HL-60 (cell line): ENCODE results near the gene GSDMA.

Source experiments
- DNase-seq, 2 experiments: peaks; one replicate each; pipeline ENCODE4 v3.0.0-alpha.2; 2010 to 2020; ENCODE audit warnings: low read depth in 1 of 2, low spot score in 1 of 2
- H3K27ac ChIP-seq: fragments of 250-450 bp; sonication (Bioruptor Pico); replicated peaks from 2 replicates; pipeline ENCODE4 v1.5.1; 2020; ENCODE audit warnings: mild to moderate bottlenecking, moderate library complexity
- H3K27me3 ChIP-seq: fragments of 250-450 bp; sonication (Bioruptor Pico); 2 replicates; pipeline ENCODE4 v1.5.1; 2021; ENCODE audit warnings: mild to moderate bottlenecking, moderate library complexity; ENCODE audit not compliant: insufficient read depth, poor library complexity, severe bottlenecking
- H3K4me3 ChIP-seq: replicated peaks from 2 replicates; pipeline ENCODE4 v1.5.1; 2011; ENCODE audit warnings: mild to moderate bottlenecking, control low read depth, low read length; ENCODE audit not compliant: insufficient read depth
- CTCF ChIP-seq: IDR thresholded peaks from one replicate; pipeline ENCODE4 v1.5.1; 2011; ENCODE audit warnings: low read length, control low read depth, inconsistent platforms; ENCODE audit not compliant: insufficient read depth
- GABPA ChIP-seq: IDR thresholded peaks from 2 replicates; pipeline ENCODE4 v1.6.1; 2012; ENCODE audit warnings: low read depth
- POLR2AphosphoS5 ChIP-seq: IDR thresholded peaks from 2 replicates; pipeline ENCODE4 v1.6.1; 2012; ENCODE audit warnings: low read depth
- SPI1 ChIP-seq: IDR thresholded peaks from 2 replicates; pipeline ENCODE4 v1.6.1; 2012; ENCODE audit warnings: low read depth, mild to moderate bottlenecking, borderline replicate concordance
- TF ChIP-seq, protein P1 (sequence below): IDR thresholded peaks from 2 replicates; pipeline ENCODE4 v1.6.1; 2012; ENCODE audit warnings: low read depth; ENCODE audit not compliant: insufficient replicate concordance

Gene GSDMA

GRCh38 chr17:39923836-39924690, 38.7 kb upstream of the GSDMA start:
- Histone ChIP-seq H3K27me3 (no peaks in the 10 kb centered on the region), H3K4me3 (no peak overlapping the region), H3K27ac (no peak overlapping the region)
- DNase-seq, result no peak
- no peak for TF ChIP-seq SPI1
- TF ChIP-seq POLR2AphosphoS5, result no peak

GRCh38 chr17:39924691-39925055, 38.1 kb upstream of the GSDMA start:
- H3K27ac ChIP-seq, result no peak overlapping the region
- H3K4me3 ChIP-seq, result no peak overlapping the region
- H3K27me3 ChIP-seq, result no peaks in the 10 kb centered on the region
- DNase-seq, result no peak
- TF ChIP-seq CTCF, result no peak
- peak; percentile 2; the same call in 1 of the 2 replicates for TF ChIP-seq SPI1
- TF ChIP-seq, protein P1, sequence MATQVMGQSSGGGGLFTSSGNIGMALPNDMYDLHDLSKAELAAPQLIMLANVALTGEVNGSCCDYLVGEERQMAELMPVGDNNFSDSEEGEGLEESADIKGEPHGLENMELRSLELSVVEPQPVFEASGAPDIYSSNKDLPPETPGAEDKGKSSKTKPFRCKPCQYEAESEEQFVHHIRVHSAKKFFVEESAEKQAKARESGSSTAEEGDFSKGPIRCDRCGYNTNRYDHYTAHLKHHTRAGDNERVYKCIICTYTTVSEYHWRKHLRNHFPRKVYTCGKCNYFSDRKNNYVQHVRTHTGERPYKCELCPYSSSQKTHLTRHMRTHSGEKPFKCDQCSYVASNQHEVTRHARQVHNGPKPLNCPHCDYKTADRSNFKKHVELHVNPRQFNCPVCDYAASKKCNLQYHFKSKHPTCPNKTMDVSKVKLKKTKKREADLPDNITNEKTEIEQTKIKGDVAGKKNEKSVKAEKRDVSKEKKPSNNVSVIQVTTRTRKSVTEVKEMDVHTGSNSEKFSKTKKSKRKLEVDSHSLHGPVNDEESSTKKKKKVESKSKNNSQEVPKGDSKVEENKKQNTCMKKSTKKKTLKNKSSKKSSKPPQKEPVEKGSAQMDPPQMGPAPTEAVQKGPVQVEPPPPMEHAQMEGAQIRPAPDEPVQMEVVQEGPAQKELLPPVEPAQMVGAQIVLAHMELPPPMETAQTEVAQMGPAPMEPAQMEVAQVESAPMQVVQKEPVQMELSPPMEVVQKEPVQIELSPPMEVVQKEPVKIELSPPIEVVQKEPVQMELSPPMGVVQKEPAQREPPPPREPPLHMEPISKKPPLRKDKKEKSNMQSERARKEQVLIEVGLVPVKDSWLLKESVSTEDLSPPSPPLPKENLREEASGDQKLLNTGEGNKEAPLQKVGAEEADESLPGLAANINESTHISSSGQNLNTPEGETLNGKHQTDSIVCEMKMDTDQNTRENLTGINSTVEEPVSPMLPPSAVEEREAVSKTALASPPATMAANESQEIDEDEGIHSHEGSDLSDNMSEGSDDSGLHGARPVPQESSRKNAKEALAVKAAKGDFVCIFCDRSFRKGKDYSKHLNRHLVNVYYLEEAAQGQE, result no peak

GRCh38 chr17:39925282-39926134, 37.3 kb upstream of the GSDMA start:
- no peaks in the 10 kb centered on the region for H3K27me3 ChIP-seq
- no peak overlapping the region for H3K4me3 ChIP-seq
- no peak for TF ChIP-seq SPI1
- TF ChIP-seq GABPA, result no peak
- TF ChIP-seq, protein P1, result no peak
- no peak for TF ChIP-seq CTCF
- no peak for TF ChIP-seq POLR2AphosphoS5
- no peak for DNase-seq
- H3K27ac ChIP-seq, result peak overlapping the region; percentile 76

DNA sequence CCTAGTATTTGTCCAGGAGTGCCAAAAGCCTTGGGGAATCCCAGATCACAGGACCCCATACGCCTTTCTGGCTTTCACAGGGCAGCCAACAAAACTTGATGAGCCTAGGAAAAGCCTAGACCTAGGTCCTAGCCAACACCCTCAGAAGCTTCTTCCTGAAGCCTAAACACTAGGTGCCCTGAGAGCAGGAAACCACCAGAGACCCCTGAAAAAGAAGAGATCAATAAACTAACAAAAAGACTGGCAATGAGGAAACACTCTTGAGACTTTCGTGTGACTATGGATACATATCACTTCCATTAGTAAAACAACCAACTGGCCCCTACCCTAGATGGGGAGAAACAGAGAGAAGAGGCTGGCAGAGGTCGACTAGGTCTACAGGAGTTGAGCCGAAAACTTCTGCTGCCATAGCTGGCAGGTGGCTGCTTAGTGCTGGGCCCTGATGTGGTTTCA, 36.6 kb upstream of the GSDMA start:
- Histone ChIP-seq H3K27ac (peak overlapping the region; percentile 76), H3K4me3 (peak overlapping the region; percentile 94), H3K27me3 (no peaks in the 10 kb centered on the region)
- no peak for TF ChIP-seq CTCF
- TF ChIP-seq, protein P1, result no peak
- no peak for TF ChIP-seq GABPA
- TF ChIP-seq POLR2AphosphoS5, result no peak
- no peak for DNase-seq
